ENCODE data around the gene INSYN1.

- TF ChIP-seq, protein P1, sequence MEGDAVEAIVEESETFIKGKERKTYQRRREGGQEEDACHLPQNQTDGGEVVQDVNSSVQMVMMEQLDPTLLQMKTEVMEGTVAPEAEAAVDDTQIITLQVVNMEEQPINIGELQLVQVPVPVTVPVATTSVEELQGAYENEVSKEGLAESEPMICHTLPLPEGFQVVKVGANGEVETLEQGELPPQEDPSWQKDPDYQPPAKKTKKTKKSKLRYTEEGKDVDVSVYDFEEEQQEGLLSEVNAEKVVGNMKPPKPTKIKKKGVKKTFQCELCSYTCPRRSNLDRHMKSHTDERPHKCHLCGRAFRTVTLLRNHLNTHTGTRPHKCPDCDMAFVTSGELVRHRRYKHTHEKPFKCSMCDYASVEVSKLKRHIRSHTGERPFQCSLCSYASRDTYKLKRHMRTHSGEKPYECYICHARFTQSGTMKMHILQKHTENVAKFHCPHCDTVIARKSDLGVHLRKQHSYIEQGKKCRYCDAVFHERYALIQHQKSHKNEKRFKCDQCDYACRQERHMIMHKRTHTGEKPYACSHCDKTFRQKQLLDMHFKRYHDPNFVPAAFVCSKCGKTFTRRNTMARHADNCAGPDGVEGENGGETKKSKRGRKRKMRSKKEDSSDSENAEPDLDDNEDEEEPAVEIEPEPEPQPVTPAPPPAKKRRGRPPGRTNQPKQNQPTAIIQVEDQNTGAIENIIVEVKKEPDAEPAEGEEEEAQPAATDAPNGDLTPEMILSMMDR (IDR thresholded peaks at IDR 0.05 in 2 of 3, conservative IDR thresholded peaks at IDR 0.05 in 1 of 3; ENCODE audit: insufficient read depth in 2 of 3, low read depth in 1 of 3, low read length in 3 of 3) = no peak
- TF ChIP-seq FOXJ3 (CRISPR knock-in tag; IDR thresholded peaks at IDR 0.05) = no peak
- TF ChIP-seq, protein P2, sequence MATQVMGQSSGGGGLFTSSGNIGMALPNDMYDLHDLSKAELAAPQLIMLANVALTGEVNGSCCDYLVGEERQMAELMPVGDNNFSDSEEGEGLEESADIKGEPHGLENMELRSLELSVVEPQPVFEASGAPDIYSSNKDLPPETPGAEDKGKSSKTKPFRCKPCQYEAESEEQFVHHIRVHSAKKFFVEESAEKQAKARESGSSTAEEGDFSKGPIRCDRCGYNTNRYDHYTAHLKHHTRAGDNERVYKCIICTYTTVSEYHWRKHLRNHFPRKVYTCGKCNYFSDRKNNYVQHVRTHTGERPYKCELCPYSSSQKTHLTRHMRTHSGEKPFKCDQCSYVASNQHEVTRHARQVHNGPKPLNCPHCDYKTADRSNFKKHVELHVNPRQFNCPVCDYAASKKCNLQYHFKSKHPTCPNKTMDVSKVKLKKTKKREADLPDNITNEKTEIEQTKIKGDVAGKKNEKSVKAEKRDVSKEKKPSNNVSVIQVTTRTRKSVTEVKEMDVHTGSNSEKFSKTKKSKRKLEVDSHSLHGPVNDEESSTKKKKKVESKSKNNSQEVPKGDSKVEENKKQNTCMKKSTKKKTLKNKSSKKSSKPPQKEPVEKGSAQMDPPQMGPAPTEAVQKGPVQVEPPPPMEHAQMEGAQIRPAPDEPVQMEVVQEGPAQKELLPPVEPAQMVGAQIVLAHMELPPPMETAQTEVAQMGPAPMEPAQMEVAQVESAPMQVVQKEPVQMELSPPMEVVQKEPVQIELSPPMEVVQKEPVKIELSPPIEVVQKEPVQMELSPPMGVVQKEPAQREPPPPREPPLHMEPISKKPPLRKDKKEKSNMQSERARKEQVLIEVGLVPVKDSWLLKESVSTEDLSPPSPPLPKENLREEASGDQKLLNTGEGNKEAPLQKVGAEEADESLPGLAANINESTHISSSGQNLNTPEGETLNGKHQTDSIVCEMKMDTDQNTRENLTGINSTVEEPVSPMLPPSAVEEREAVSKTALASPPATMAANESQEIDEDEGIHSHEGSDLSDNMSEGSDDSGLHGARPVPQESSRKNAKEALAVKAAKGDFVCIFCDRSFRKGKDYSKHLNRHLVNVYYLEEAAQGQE (IDR thresholded peaks at IDR 0.05; ENCODE audit: borderline replicate concordance) = no peak
- TF ChIP-seq, protein P2 (CRISPR knock-in tag; IDR thresholded peaks at IDR 0.05; ENCODE audit: low read depth) = no peak
- no peak for TF ChIP-seq ZNF174 (CRISPR knock-in tag; IDR thresholded peaks at IDR 0.05)
- TF ChIP-seq SMC3 (conservative IDR thresholded peaks at IDR 0.05; ENCODE audit: insufficient read depth, low read depth, low read length) = no peak
- TF ChIP-seq, protein P3, sequence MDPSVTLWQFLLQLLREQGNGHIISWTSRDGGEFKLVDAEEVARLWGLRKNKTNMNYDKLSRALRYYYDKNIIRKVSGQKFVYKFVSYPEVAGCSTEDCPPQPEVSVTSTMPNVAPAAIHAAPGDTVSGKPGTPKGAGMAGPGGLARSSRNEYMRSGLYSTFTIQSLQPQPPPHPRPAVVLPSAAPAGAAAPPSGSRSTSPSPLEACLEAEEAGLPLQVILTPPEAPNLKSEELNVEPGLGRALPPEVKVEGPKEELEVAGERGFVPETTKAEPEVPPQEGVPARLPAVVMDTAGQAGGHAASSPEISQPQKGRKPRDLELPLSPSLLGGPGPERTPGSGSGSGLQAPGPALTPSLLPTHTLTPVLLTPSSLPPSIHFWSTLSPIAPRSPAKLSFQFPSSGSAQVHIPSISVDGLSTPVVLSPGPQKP (CRISPR knock-in tag; IDR thresholded peaks at IDR 0.05) = no peak
- no peak for TF ChIP-seq IRF2 (CRISPR knock-in tag; IDR thresholded peaks at IDR 0.05)
- no peak for TF ChIP-seq EP300 (IDR thresholded peaks at IDR 0.05; ENCODE audit: low read length)
- no peak for TF ChIP-seq SREBF1 (IDR thresholded peaks at IDR 0.05; ENCODE audit: borderline replicate concordance, low read depth, low read length)
- TF ChIP-seq POLR2A (conservative IDR thresholded peaks at IDR 0.05) = no peak
- TF ChIP-seq POLR2AphosphoS5 (IDR thresholded peaks at IDR 0.05; ENCODE audit: control insufficient read depth, insufficient read depth, low read depth, low read length) = no peak
- TF ChIP-seq KDM2B (CRISPR knock-in tag; IDR thresholded peaks at IDR 0.05) = no peak
- no peak for TF ChIP-seq ZNF644 (tag; IDR thresholded peaks at IDR 0.05; ENCODE audit: low read depth)
Measured at GRCh38 chr15:73750951-73751350, 2.2 kb downstream of the INSYN1 start.

Measured in K562 (cell line).